Fibroblast of lung (primary cell): ENCODE data around the gene CDS2. TPM values are rescaled to one million over a fixed set of nuclear protein-coding genes. Genes with fewer than 3 reads are reported as not detected.

Source experiments
- DNase-seq, 2 donors: peaks; one replicate each; pipeline versions ENCODE4 v3.0.0 to v3.0.0-alpha.2; 2010; ENCODE audit warnings: low read depth in 2 of 2
- H2AFZ ChIP-seq: 2 replicates; pipeline ENCODE4 v1.5.1; 2012; ENCODE audit warnings: low read length, control low read depth, inconsistent platforms
- H3K27ac ChIP-seq: 2 replicates; pipeline ENCODE4 v1.5.1; 2011; ENCODE audit warnings: low read length, control low read depth; ENCODE audit not compliant: insufficient read depth
- H3K27me3 ChIP-seq: 2 replicates; pipeline ENCODE4 v1.5.1; 2011; ENCODE audit warnings: mild to moderate bottlenecking, low read length; ENCODE audit not compliant: control insufficient read depth, insufficient read depth
- H3K36me3 ChIP-seq: 2 replicates; pipeline ENCODE4 v1.5.1; 2011; ENCODE audit warnings: low read length; ENCODE audit not compliant: control insufficient read depth, insufficient read depth
- H3K4me1 ChIP-seq: 2 replicates; pipeline ENCODE4 v1.5.1; 2011; ENCODE audit warnings: low read length; ENCODE audit not compliant: control insufficient read depth, insufficient read depth; ENCODE audit errors: extremely low read depth
- H3K4me2 ChIP-seq: 2 replicates; pipeline ENCODE4 v1.5.1; 2011; ENCODE audit warnings: low read length, control low read depth; ENCODE audit not compliant: insufficient read depth; ENCODE audit errors: extremely low read depth
- H3K4me3 ChIP-seq, 4 experiments: fragments of 200-600 bp in 1 of 4; sonication (generic) in 1 of 4; replicated peaks in 1 of 4; 2 replicates each; pipeline ENCODE4 v1.5.1; 2011 to 2016; ENCODE audit warnings: low read length in 4 of 4, low read depth in 3 of 4, mild to moderate bottlenecking in 3 of 4, control low read depth in 2 of 4, inconsistent platforms in 1 of 4, mixed read lengths in 1 of 4; ENCODE audit not compliant: insufficient read depth in 1 of 4; ENCODE audit errors: control extremely low read depth in 1 of 4
- H3K79me2 ChIP-seq: 2 replicates; pipeline ENCODE4 v1.5.1; 2012; ENCODE audit warnings: mild to moderate bottlenecking, low read length, inconsistent platforms; ENCODE audit not compliant: control insufficient read depth, insufficient read depth
- H3K9ac ChIP-seq: 2 replicates; pipeline ENCODE4 v1.5.1; 2011; ENCODE audit warnings: mild to moderate bottlenecking, low read length, control low read depth; ENCODE audit not compliant: insufficient read depth
- H3K9me3 ChIP-seq: 2 replicates; pipeline ENCODE4 v1.5.1; 2012; ENCODE audit warnings: low read depth, low read length; ENCODE audit not compliant: control insufficient read depth, insufficient read depth
- H4K20me1 ChIP-seq: 2 replicates; pipeline ENCODE4 v1.5.1; 2011; ENCODE audit warnings: low read length; ENCODE audit not compliant: control insufficient read depth, insufficient read depth; ENCODE audit errors: extremely low read depth
- CTCF ChIP-seq, 2 donors: IDR thresholded peaks in 1 of 2; conservative IDR thresholded peaks in 1 of 2; 1 replicate in 1 of 2; 2 replicates in 1 of 2; pipeline ENCODE4 v1.5.1; 2011 to 2012; ENCODE audit warnings: low read length in 2 of 2, control low read depth in 1 of 2, inconsistent platforms in 1 of 2, low read depth in 1 of 2, mild to moderate bottlenecking in 1 of 2
- EZH2 ChIP-seq: IDR thresholded peaks from 2 replicates; pipeline ENCODE4 v1.5.1; 2012; ENCODE audit warnings: low read length, control low read depth, mild to moderate bottlenecking; ENCODE audit errors: missing control alignments
- polyA plus RNA-seq, 2 donors: library from polyadenylated mRNA; depleted of rRNA in 1 of 2; stranded (reverse) in 1 of 2; unstranded in 1 of 2; fragments of >200 nt; gene quantifications; 2 replicates each; pipeline ENCODE4 v1.2.1, GENCODE V29; 2011 to 2012; ENCODE audit warnings: missing spikeins in 1 of 2
- total RNA-seq: library from RNA; depleted of rRNA; stranded (reverse); fragments of >200 nt; gene quantifications from 2 replicates; pipeline ENCODE4 v1.2.1, GENCODE V29; 2014

The CDS2 gene
- total and polyA plus RNA-seq, 2 donors (not counting 1 experiment from before 2014, with no cell fraction given) = 32.7 to 59.7 TPM

- DNase-seq = no peak
- Histone ChIP-seq H2AFZ (peak overlapping the region; percentile 52), H3K27me3 (no peaks in the 10 kb centered on the region)
Measured at GRCh38 chr20:5120185-5120476, 6.7 kb upstream of the CDS2 start.

DNA sequence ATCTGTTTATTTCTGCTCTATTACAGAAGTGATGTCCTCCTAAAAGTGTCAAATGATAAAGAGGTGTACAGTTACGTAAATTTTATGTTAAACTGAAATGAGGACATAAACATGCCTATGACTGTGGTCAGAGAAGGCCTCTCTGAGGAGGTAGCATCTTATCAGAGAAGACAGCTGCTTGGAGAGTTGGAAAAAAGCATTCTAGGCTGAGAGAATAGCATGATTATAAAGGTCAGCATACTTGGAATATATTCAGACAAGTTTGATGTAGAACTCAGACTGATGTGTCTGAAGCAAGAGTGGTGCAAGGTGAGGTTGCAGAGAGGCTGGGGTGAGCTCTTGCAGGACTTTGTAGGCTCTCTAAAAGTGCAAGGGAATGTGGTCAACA, 3.9 kb upstream of the CDS2 start:
- H3K9ac ChIP-seq = no peak overlapping the region
- no peak overlapping the region for H3K27ac ChIP-seq
- H3K79me2 ChIP-seq = peaks cover 27% of the 10 kb centered on the region
- H3K36me3 ChIP-seq = no peaks in the 10 kb centered on the region
- no peaks in the 10 kb centered on the region for H4K20me1 ChIP-seq
- no peaks in the 10 kb centered on the region for H3K27me3 ChIP-seq
- DNase-seq = peak in 1 of 2 donors; percentile 21
- TF ChIP-seq EZH2 = no peak
- TF ChIP-seq CTCF (conservative IDR thresholded peaks at IDR 0.05 in 1 of 2, IDR thresholded peaks at IDR 0.05 in 1 of 2; ENCODE audit: low read depth in 1 of 2, low read length in 2 of 2) = no peak
- peaks cover 3% of the 10 kb centered on the region for H3K4me1 ChIP-seq
- no peaks in the 10 kb centered on the region for H3K9me3 ChIP-seq
- no peak overlapping the region for H2AFZ ChIP-seq
- H3K4me3 ChIP-seq = no peak overlapping the region
- no peak overlapping the region for H3K4me2 ChIP-seq

More at GRCh38 chr20:5120185-5120476, 6.7 kb upstream of the CDS2 start:
- Histone ChIP-seq H3K4me1 (peaks cover 4% of the 10 kb centered on the region), H3K9ac (peak overlapping the region; percentile 56), H3K79me2 (peaks cover 37% of the 10 kb centered on the region), H3K4me2 (peak overlapping the region; percentile 78), H4K20me1 (no peaks in the 10 kb centered on the region), H3K36me3 (peaks cover 2% of the 10 kb centered on the region), H3K4me3 (peak overlapping the region; percentile 55 to 96 (median 86)), H3K9me3 (no peaks in the 10 kb centered on the region), H3K27ac (peak overlapping the region; percentile 89)
- TF ChIP-seq EZH2 (no peak), CTCF (conservative IDR thresholded peaks at IDR 0.05 in 1 of 2, IDR thresholded peaks at IDR 0.05 in 1 of 2; ENCODE audit: low read depth in 1 of 2, low read length in 2 of 2) (no peak)

DNA sequence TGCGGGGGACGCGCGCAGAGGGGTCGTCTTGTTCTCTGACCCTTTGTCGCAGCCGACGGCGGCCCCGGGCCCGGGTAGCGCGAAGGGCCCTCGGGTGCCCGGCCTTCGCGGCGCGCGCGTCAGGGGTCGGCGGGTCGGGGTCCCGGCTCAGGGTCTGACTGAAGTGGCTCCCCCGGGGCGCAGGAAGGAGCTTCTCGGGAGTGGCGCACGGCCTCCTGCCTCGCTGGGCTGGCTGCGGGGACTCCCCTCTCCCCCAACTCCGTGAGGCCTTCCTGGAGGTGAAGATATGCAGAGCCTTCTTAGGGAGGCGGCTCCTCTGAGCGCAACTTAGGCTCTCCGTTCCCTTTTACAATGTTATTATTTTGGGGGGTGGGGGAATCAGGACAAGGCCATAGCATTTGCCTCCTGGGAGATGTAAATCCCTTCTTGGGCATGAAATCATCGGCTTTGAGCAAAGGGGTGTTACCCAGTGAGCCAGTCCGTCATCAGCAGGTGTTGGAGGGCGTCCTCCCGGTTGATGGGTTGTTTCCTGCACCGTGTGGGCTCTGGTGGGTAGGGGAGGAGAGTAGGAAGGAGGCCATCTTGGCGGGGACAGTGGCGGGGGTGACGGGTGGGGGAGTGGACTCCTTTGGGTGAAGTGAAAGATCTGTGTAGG, 523 bp downstream of the CDS2 start:
- Histone ChIP-seq H3K9ac (peak overlapping the region; percentile 92), H3K4me2 (peak overlapping the region; percentile 96), H2AFZ (peak overlapping the region; percentile 81), H3K4me1 (peaks cover 4% of the 10 kb centered on the region), H3K27ac (peak overlapping the region; percentile 90), H3K79me2 (peaks cover 32% of the 10 kb centered on the region), H3K36me3 (no peaks in the 10 kb centered on the region), H3K9me3 (no peaks in the 10 kb centered on the region), H3K27me3 (no peaks in the 10 kb centered on the region), H4K20me1 (no peaks in the 10 kb centered on the region), H3K4me3 (peak overlapping the region; percentile 75 to 81 (median 78))
- peak; percentile 39 to 53 for DNase-seq
- TF ChIP-seq EZH2 (no peak), CTCF (conservative IDR thresholded peaks at IDR 0.05 in 1 of 2, IDR thresholded peaks at IDR 0.05 in 1 of 2; ENCODE audit: low read depth in 1 of 2, low read length in 2 of 2) (no peak)
